ENCODE data around the gene SV2C.

Gene SV2C

DNA sequence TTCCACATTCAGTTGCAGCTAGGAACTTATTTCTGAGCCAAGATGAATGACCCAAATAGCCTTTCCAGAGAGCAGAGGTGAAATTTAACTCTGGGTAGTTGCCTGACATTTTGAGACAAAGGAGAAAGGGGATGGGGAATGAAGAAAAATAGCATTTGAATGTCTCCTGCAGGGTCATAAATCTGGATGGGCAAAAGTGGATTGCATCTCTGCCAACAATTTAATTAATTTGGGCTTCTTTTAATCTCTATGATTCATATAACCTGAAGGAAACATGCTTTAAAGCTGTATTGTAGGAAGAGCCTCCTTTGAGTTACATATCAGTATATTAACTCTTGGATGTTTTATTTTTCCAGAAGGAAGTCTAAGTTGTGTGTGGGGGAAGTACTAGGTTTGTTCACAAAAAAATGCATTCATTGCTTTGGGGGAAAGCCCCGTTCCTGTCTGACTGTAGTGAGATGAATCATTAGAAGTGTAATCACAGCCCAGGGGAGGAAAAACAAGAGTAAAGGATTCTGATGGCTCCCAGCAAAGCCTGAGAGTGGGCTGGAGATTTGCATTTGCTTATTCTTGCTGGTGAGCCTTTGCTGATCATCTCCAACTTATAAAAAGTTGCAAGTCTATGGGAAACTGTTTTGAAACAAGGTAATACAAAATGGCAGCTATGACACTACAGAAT, 186.9 kb downstream of the SV2C start:
- TF ChIP-seq, protein P1, sequence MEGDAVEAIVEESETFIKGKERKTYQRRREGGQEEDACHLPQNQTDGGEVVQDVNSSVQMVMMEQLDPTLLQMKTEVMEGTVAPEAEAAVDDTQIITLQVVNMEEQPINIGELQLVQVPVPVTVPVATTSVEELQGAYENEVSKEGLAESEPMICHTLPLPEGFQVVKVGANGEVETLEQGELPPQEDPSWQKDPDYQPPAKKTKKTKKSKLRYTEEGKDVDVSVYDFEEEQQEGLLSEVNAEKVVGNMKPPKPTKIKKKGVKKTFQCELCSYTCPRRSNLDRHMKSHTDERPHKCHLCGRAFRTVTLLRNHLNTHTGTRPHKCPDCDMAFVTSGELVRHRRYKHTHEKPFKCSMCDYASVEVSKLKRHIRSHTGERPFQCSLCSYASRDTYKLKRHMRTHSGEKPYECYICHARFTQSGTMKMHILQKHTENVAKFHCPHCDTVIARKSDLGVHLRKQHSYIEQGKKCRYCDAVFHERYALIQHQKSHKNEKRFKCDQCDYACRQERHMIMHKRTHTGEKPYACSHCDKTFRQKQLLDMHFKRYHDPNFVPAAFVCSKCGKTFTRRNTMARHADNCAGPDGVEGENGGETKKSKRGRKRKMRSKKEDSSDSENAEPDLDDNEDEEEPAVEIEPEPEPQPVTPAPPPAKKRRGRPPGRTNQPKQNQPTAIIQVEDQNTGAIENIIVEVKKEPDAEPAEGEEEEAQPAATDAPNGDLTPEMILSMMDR (IDR thresholded peaks at IDR 0.05) = no peak

DNA sequence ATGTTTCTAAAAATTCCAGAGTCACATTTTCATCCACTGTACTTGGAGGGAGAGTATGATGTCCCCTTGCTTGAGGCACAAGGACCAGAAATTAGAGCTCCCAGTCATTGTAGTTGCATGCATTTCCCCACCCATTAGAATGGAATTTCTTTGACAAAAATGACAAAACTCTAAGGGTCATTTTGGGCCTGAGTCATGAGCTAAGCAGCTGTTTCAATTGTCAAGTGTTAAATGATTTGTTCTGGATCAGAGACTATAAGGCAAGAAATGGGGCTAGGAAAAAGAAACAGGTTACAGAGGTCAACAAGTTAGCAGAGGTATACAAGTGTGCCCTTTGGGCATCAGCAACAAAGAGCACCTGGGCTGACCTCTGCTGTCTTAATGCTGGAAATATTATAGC, 188.7 kb downstream of the SV2C start:
- TF ChIP-seq, protein P1 (IDR thresholded peaks at IDR 0.05) = no peak

DNA sequence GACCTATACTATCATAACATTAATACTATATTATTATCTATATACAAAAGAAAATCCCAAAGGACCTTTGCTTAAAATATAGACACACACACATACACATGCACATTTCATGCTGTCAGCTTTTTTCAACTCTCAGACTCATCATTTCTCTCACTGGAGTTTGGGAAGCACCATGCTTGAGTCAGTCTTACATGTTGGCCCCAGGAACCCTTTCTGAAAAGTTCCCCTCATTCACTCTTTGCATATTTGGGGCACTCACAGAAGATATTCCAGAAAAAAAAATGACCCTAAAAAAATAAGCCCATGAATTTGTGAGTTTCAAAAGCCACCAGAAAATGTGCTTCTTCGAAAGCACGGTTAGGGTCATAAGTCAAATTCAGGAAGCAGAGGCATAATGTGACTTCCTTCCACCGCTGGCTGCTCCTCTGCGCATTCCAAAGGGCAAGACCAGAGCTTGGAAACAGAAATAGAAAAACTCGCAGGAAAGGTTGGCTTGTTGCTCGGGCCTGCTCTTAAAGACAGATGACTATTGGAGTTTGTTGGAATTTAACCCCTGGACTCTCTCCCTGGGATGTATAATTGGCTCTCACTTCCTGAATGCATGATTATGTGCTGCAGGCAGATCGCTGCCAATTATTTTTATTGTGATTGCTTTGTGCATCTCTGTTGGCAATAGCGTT, 190.2 kb downstream of the SV2C start:
- TF ChIP-seq, protein P1 (IDR thresholded peaks at IDR 0.05) = no peak

DNA sequence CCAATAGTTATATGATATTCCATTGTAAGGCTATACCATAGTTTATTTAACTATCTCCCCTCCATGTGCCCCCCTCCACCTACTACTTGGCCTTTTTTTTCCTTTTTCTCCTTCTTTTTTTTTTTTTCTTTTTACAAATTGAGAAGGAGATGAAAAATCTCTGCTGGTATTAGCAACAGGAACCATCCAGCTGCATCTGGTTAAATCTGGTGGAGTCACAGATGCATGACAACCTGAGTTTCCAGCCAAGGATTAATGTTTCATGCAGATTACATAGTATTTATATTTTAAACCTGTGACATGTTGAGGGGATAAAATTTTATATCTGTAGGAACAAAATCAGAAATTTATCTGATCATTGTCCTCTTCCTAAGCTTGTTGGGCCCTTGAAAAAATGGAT, 191.4 kb downstream of the SV2C start:
- TF ChIP-seq, protein P1 (IDR thresholded peaks at IDR 0.05) = no peak

DNA sequence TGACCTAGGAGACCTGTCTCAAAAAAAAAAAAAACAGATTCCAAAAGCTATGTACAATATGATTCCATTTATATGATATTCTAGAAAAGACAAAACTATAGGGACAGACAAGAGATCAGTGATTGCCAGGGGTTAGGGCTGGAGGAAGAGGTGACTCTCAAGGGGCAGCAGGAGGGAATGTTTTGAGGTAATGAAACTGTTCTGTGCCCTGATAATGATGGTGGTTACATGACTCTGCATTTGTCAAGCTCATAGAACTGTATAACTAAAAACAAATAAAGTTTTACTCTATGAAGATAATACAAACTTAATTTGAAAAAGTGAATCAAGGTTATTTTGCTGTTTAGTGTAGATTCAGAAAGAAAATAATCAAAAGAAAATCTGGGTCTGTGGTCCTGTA, 194.6 kb downstream of the SV2C start:
- TF ChIP-seq, protein P1 (IDR thresholded peaks at IDR 0.05) = no peak

DNA sequence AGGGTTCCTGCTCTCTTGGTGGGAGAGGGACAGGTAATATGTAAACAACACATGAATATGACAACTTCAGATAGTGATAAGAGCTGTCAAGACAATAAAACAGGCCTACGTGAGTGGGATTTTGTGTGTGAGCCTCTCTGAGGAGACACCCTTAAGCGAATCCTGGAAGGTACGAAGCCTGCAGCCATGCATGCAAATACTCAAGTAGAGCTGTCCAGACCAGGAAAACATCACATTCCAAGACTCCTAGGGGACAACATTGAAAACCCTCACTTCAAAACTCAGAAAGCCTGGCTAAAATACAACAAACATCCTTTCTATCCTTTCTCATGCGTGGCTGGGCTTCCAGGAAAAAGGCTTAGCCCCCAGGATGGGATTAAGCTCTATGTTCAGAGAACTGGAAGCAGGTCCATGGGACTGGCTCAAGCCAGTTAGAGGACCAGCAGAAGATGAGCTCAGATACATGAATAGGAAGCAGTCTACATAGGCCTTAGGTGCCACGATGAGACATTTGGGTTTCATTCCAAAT, 195.1 kb downstream of the SV2C start:
- TF ChIP-seq, protein P1 (IDR thresholded peaks at IDR 0.05) = no peak

DNA sequence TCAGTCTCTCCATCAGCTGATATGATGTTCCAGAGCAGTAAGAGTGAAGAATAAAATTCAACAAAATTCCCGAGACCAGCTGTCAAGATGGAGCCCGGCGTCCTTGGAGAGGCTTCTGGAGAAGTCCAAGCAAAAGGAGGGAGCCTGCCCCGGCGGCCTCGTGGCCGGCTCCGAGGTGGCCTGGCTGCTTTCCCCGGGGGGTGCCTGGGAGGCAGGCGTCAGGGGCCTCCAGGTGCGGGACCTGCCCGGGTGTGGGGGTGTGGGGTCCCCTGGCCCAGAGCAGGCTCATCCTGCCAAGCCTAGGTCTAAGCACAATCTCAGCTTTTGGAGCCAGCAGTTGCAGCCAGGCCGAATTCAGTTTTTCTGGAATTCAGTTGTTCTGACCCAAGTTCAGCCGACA, 197.3 kb downstream of the SV2C start:
- TF ChIP-seq, protein P1 (IDR thresholded peaks at IDR 0.05) = no peak
